ENCODE results near the gene ARMC7.

ARMC7 gene

GRCh38 chr17:75078284-75079022 is 31.3 kb upstream of the ARMC7 start:
- no peak for DNase-seq (ENCODE audit: low read depth)

DNA sequence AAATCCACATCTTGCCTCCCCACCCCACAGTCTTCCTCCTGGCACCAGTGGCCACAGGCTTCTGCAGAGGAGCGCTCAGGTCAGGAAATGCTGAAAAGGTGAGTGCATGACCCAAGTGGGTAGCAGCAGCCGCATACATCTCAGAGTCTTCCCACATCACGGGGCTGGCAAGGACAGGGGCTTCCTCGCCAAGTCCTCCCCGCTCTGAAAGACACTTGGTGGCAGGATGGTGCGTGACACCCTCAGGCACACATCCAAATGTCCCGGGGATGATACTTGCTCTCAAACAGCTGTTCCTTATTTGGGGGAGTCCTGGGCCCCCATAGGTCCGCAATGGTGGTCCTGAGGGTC is 30.8 kb upstream of the ARMC7 start:
- no peak for DNase-seq (ENCODE audit: low read depth)

- DNase-seq (ENCODE audit: low read depth), result no peak
Measured at GRCh38 chr17:75081611-75082540, 27.9 kb upstream of the ARMC7 start.

DNA sequence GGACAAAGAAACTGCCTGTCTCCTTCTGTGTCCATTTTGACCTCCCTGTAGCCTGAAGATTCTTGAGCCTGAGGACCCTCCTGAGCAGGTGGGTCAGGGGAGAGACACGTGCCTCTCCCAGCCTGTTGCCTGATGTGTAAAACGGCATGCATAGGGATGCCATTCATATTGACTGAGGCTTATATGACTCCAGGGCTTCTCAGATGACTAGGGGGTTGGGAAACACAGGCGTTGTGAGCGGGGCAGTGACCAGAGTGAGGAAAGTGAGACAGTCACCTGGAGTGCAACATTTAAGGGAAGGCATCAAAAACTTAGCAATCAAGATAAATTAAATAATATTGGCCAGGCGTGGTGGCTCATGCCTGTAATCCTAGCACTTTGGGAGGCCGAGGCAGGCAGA is 27.1 kb upstream of the ARMC7 start:
- DNase-seq (ENCODE audit: low read depth), result no peak

- no peak for DNase-seq (ENCODE audit: low read depth)
Measured at GRCh38 chr17:75084039-75084660, 25.6 kb upstream of the ARMC7 start.

DNA sequence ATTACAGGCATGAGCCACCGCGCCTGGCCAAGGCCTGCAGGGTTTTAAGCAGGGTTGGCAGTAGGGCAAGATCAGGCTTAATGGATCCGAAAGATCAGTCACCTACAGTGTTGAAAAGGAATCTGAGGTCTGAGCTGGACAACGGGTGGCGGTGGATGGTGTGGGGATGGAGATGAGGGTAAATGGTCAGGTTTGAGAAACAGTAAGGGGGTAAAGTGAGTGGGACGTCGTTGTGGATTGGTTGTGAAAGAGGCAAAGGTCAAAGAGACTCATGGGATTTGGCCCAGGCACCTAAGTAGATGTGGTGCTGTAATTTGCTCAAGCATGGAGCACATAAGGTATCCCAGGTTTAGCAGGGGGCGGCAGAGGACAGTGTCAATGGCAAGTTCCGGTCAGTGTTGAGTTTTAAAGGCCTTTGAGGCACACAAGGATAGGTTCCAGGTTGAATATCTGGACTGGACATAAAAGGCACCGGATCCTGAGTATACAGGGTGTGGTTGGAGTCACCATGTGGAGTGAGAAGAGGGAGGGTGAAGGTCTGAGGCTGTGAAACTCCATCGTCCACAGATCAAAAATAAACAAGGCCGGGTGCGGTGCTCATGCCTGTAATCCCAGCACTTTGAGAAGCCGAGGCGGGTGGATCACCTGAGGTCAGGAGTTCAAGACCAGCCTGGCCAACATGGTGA is 23.1 kb upstream of the ARMC7 start:
- no peak for DNase-seq (ENCODE audit: low read depth)

DNA sequence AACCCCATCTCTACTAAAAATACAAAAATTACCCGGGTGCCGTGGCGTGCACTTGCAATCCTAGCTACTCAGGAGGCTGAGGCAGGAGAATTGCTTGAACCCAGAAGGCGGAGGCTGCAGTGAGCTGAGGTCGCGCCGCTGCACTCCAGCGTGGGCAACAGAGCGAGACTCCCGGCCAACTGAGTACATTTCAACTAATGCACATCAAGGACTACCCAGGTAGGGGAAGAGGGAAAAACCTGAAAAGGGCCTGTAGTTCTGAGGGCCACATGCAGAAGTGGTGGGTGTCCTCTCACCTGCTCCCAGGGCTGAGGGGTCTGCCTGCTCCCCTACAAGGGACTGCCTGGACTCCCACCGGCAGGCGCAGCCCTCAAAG is 22.6 kb upstream of the ARMC7 start:
- DNase-seq (ENCODE audit: low read depth), result no peak

- peak; percentile 43 for DNase-seq (ENCODE audit: low read depth)
Measured at GRCh38 chr17:75087558-75088453, 22.0 kb upstream of the ARMC7 start, which contains the start of gene SLC16A5. Gene SLC16A5, plus strand, starts transcription at chr17:75087954. Its CDS starts 5,683 bp downstream, at chr17:75093637.

DNA sequence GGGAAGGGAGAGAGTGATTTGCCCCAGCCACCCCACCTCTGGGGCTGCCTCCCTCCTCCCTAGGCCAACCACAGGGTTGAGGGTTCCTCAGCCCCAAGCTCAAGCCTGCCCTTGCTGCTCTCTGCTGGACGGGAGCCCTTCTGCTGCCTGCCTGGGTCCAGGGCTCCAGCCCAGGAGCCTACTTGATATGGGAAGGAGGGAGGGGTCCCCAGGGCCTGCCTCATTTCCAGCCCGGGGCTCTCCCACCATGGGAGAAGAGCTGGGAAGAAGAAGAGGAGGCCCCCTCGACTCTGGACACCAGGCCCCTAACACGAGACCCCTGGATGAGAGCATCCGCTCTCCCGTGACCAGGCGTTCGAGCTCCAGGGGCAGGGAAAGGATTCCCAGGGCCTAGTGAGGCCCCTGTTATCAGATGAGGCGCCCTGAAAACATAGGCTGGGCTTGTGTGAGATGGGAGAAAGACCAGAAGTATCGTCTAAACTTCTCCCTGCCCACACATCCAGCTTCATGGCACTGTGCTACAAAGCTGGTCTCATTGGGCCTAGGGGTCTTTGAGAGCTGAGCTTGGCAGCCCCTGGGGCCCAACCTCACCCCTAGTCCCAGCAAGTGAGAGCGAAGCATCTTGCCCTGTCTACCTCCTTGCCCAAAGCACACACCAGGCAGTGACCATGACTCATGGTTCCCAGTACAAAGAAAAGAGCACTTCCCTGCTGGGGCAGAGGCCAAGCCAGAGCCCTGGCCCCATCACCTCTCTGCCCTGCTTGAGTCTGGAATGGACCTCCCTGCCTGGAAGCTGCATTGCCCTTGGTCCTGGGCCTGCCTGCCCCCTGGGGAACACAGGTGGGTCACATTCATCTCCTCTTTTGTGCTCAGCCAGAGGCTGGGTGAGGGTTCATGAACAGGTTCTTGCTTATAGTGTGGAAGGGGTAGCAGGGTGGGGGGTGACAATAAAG is 21.0 kb upstream of the ARMC7 start:
- DNase-seq (ENCODE audit: low read depth), result no peak

DNA sequence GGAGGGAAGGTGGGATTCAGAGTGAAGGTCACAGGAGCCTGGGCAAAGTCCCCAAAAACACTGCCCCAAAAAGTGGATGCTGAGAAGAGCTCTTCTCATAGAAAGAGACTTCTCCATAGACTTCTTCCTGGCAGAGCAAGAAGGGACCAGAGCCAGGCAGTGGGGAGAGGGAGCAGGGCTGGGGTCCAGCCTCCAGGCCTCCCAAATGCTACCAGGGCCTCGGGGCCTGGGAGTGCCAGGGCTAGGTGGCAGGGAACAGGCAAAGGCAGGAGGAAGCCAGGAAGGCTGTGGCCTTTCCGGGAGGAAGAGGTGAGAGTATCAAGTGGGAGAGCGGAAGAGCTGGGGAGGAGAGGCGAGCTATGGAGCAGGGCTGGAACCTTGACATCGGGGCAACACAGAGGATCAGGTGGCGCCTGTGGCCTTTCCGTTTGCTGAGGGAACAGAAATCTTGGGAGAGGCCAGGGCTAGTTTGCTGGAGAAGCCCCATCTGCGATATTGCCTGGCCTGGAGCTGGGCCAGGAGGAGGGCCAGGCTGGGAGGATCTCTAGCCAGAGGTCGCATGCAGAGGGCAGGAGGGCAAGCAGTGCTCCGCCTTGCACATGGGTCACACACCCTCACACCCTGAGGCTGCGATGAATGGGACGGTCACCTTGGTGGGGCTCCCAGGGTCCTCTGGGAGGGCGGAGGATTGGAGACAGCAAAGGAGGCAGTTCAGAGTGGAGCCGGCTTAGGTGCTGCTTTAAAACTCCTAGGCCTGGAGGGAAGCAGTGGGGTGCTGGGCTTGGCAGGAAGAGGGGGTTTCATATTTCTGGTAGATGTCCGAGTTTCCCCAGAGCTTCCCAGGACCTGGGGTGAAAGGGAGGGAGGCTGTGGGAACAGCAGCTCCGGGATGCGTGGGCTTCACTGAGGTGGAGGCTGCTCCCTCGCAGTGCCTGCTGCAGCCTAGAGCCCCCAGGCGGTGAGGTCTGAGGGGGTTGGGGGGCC is 18.6 kb upstream of the ARMC7 start:
- DNase-seq (ENCODE audit: low read depth), result no peak

GRCh38 chr17:75091855-75092327 is 17.9 kb upstream of the ARMC7 start:
- DNase-seq (ENCODE audit: low read depth), result no peak

- DNase-seq (ENCODE audit: low read depth), result no peak
Measured at GRCh38 chr17:75093548-75094158, 16.1 kb upstream of the ARMC7 start.

GRCh38 chr17:75094871-75095399 is 14.8 kb upstream of the ARMC7 start:
- no peak for DNase-seq (ENCODE audit: low read depth)

GRCh38 chr17:75096082-75096625 is 13.6 kb upstream of the ARMC7 start:
- no peak for DNase-seq (ENCODE audit: low read depth)

DNA sequence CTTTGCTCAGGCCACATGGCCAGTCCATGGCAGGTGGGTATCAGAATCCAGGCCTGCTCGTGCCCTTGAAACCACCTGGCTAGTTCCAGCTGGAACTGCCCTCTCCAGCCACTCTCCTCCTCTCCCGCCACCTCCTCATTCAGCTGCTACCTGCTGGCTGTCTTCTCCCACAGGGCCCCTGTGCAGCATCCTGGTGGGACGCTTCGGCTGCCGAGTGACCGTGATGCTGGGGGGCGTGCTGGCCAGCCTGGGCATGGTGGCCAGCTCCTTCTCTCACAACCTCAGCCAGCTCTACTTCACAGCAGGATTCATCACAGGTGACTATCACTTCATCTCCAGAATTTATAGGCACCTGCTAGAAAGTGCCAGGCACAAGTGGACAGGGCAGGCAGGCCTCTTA is 11.9 kb upstream of the ARMC7 start:
- DNase-seq (ENCODE audit: low read depth), result no peak

DNA sequence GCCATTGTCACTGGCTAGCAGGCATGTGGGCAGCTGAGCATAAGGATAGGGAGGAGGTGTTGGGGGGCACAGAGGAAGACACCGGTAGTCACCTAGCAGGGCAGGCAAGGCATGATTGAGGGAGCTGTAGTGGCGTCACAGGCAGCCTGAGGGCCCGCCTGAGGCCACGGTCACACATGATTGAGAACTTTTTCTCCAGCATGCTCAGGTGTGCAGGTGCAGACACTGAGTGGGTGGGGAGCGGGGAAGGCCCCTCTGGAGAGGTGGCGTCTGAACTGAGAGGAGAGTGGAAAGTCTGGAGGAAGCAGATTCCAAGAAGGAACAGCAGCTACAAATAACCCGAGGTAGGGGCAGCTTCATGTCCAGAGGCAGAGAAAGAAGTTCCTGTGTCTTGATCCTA is 10.9 kb upstream of the ARMC7 start:
- no peak for DNase-seq (ENCODE audit: low read depth)

DNA sequence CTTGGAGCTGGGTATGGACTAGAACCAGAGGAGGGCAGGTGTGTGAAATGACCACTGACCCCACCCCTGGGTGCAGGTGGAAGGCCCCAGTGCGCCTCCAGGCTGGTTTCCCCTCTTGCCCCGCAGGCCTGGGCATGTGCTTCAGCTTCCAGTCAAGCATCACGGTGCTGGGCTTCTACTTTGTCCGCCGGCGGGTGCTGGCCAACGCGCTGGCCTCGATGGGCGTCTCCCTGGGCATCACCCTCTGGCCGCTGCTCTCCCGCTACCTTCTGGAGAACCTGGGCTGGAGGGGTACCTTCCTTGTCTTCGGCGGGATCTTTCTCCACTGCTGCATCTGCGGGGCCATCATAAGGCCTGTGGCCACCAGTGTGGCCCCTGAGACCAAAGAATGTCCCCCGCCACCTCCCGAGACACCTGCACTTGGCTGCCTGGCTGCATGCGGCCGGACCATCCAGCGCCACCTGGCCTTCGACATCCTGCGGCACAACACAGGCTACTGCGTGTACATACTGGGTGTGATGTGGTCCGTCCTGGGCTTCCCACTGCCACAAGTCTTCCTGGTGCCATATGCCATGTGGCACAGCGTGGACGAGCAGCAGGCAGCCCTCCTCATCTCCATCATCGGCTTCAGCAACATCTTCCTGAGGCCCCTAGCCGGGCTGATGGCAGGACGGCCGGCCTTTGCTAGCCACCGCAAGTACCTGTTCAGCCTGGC is 9.7 kb upstream of the ARMC7 start:
- no peak for DNase-seq (ENCODE audit: low read depth)
